Immature natural killer cell (primary cell): ENCODE results near the gene SDR42E2. TPM values are rescaled to one million over a fixed set of nuclear protein-coding genes. Genes with fewer than 3 reads are reported as not detected.
A peak's percentile ranks its signal among the peaks of the same experiment; 100 is the strongest.

ENCODE experiments used
- DNase-seq, 3 donors: peaks; one replicate each; pipeline ENCODE4 v3.0.0; 2022; ENCODE audit warnings: mixed read lengths in 1 of 3
- H3K27ac Mint-ChIP-seq, 6 donors: one replicate each; pipeline ENCODE4 v1.8.0; 2020; ENCODE audit warnings: mixed read lengths in 6 of 6, mild to moderate bottlenecking in 5 of 6, inconsistent platforms in 4 of 6, moderate library complexity in 3 of 6
- H3K27me3 Mint-ChIP-seq, 3 donors: one replicate each; pipeline ENCODE4 v1.8.0; 2020 to 2021; ENCODE audit warnings: low read depth in 3 of 3, mild to moderate bottlenecking in 3 of 3, mixed read lengths in 3 of 3, moderate library complexity in 3 of 3, inconsistent platforms in 1 of 3
- H3K36me3 Mint-ChIP-seq, 3 donors: one replicate each; pipeline ENCODE4 v1.8.0; 2020; ENCODE audit warnings: mixed read lengths in 3 of 3, inconsistent platforms in 2 of 3, mild to moderate bottlenecking in 2 of 3
- H3K4me1 Mint-ChIP-seq, 2 donors: one replicate each; pipeline ENCODE4 v1.8.0; 2020; ENCODE audit warnings: inconsistent platforms in 2 of 2, mild to moderate bottlenecking in 2 of 2, mixed read lengths in 2 of 2, moderate library complexity in 1 of 2
- H3K4me3 Mint-ChIP-seq, 5 donors: one replicate each; pipeline ENCODE4 v1.8.0; 2020; ENCODE audit warnings: mild to moderate bottlenecking in 5 of 5, mixed read lengths in 5 of 5, inconsistent platforms in 3 of 5, moderate library complexity in 3 of 5
- H3K9me3 Mint-ChIP-seq, 6 donors: one replicate each; pipeline ENCODE4 v1.8.0; 2020; ENCODE audit warnings: mild to moderate bottlenecking in 6 of 6, mixed read lengths in 6 of 6, inconsistent platforms in 4 of 6, moderate library complexity in 3 of 6
- polyA plus RNA-seq, 3 donors: library from polyadenylated mRNA; unstranded; fragments of 300-500 nt; fragmentation: Illumina TruSeq; gene quantifications; one replicate each; pipeline ENCODE4 v1.2.3, GENCODE V29; 2021

Gene SDR42E2
- polyA plus RNA-seq, 3 donors from 2014 or later = 0.47 to 0.51 TPM; not detected in 1

DNA sequence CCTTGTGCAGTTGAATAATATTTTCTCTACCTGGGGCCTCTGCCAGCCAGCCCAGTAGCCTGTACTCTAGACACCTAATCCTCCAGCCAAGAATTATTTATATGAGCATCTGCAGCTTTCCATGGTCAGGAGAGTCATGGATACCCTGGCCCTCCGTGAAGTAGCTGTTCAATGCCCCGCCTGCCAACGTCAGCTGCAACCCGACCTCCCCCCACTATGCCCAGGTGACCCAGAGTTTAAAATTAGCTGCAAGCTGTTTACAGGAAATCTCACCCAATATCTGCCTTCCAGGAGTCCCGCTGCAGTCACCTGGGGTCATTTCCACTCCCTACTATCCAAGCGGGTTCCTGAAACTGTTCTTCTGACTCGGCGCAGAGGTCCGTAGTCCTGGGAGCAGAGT is 12.3 kb downstream of the SDR42E2 start:
- DNase-seq = no peak
- Mint-ChIP-seq H3K4me1 (no peaks in the 10 kb centered on the region), H3K27ac (no peak overlapping the region), H3K4me3 (no peak overlapping the region), H3K36me3 (no peaks in the 10 kb centered on the region), H3K27me3 (peaks cover 0 to 2% (median 2%) of the 10 kb centered on the region in 3 donors), H3K9me3 (no peaks in the 10 kb centered on the region)

DNA sequence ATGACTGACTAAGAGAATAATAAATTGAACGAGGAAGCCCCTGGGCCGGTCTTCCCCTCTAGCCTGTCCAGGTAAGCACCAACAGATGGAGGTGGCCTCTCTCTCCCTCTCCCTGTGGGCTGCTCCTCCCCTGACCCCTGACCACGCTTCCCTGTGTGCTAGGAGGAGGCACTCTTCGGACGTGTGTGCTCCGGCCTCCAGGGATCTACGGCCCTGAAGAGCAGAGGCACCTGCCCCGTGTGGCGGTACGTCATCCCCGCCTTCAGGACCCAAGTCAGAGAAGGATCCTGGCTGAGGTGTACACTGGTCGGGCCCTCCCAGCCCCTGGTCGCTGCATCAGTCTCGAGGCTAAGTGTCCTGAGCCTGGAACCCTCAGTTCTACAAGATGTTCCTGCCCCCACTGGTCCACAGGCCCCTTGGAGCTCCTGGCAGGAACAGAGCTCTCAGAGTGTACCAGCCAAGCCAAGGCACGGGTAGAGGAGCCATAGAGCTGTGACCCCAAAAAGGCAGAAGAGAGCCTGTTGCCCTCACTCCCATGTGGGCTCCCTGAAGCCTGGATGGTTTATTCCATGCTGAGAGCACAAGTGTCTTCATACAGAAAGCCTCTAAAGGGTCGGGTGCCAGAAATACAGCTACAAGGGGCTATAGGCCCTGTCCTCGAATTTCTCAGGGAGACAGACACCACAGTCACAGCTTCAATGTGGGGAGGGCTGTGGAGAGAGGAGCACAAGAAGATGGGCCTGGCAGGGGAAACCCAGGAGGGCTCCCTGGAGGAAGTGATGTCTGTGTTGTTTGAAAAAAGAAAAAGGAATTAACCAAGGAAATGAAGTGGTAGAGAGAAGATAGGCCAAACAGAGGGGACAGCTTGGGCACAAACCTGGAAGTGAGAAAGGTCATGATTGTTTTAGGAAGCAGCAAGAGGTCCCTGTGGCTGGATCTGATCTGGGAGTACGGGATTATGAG is 15.9 kb downstream of the SDR42E2 start:
- H3K4me1 Mint-ChIP-seq = no peaks in the 10 kb centered on the region
- H3K36me3 Mint-ChIP-seq = peaks cover 0 to 5% (median 4%) of the 10 kb centered on the region in 3 donors
- H3K4me3 Mint-ChIP-seq = peak overlapping the region in 1 of 5 donors; percentile 33
- H3K27ac Mint-ChIP-seq = no peak overlapping the region
- no peaks in the 10 kb centered on the region for H3K9me3 Mint-ChIP-seq
- peaks cover 0 to 2% (median 0%) of the 10 kb centered on the region in 3 donors for H3K27me3 Mint-ChIP-seq
- DNase-seq = no peak

DNA sequence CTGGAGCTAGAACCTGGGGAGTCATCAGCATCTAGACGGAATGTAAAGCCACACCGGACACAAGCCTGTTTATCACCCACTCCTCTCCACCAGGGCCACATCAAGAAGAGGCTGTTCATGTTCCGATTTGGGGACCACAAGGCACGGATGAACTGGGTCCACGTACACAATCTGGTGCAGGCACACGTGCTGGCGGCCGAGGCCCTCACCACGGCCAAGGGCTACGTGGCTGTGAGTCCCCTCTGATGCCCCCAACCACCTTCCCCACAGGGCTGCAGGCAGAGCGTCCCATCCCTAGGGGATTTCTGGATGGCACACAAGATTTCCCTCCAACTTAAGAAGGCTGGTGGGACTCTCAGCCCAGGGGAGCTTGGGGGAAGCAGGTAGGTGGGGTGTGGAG is 19.1 kb downstream of the SDR42E2 start:
- Mint-ChIP-seq H3K27ac (no peak overlapping the region), H3K27me3 (peaks cover 0 to 3% (median 0%) of the 10 kb centered on the region in 3 donors), H3K9me3 (no peaks in the 10 kb centered on the region), H3K4me3 (no peak overlapping the region), H3K36me3 (peaks cover 0 to 5% (median 4%) of the 10 kb centered on the region in 3 donors), H3K4me1 (no peaks in the 10 kb centered on the region)
- DNase-seq = no peak

DNA sequence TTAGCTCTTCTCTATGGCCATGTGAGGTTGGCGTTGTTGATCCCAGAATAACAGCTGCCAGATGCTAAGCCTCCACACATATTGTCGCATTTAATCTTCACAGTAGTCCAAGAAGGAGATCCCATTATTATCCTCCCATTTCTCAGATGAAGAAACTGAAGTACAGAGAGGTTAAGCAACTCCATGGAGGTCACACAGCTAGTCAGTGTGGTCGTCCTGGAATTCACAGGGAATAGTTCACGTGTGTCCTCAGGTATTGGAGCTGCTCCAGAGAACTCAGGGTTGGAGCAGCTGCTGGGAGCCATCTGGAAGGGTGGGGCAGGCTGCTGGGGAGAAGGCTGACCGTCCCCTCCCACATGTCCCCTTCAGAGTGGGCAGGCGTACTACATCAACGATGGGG is 19.5 kb downstream of the SDR42E2 start:
- no peaks in the 10 kb centered on the region for H3K4me1 Mint-ChIP-seq
- no peak overlapping the region for H3K27ac Mint-ChIP-seq
- no peak overlapping the region for H3K4me3 Mint-ChIP-seq
- no peak for DNase-seq
- peaks cover 0 to 3% (median under 1%) of the 10 kb centered on the region in 3 donors for H3K27me3 Mint-ChIP-seq
- H3K9me3 Mint-ChIP-seq = no peaks in the 10 kb centered on the region
- H3K36me3 Mint-ChIP-seq = peaks cover 0 to 5% (median 4%) of the 10 kb centered on the region in 3 donors

DNA sequence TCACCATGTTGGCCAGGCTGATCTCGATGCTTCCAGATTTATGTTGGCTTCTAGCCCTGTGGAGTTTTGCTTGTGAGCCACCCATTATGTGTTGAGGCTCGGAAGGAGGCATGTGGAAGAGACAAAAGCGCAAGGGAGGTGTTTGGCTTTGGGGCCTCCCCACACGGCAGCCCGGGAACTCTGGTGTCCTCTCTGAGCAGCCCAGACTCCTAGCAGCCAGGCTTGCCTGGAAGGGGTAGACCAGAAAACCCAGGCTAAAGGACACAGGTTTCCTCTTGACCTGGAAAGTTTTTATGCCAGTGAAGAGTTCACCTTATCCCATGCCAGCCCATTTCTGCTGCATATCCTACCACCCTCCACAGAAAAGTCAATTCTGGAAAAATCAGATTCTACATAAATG is 21.0 kb downstream of the SDR42E2 start:
- H3K27ac Mint-ChIP-seq = no peak overlapping the region
- no peak for DNase-seq
- no peak overlapping the region for H3K4me3 Mint-ChIP-seq
- peaks cover 0 to 5% (median 4%) of the 10 kb centered on the region in 3 donors for H3K36me3 Mint-ChIP-seq
- no peaks in the 10 kb centered on the region for H3K9me3 Mint-ChIP-seq
- H3K27me3 Mint-ChIP-seq = peaks cover 0 to 2% (median 2%) of the 10 kb centered on the region in 3 donors
- peaks cover 3 to 5% of the 10 kb centered on the region in 2 donors for H3K4me1 Mint-ChIP-seq

DNA sequence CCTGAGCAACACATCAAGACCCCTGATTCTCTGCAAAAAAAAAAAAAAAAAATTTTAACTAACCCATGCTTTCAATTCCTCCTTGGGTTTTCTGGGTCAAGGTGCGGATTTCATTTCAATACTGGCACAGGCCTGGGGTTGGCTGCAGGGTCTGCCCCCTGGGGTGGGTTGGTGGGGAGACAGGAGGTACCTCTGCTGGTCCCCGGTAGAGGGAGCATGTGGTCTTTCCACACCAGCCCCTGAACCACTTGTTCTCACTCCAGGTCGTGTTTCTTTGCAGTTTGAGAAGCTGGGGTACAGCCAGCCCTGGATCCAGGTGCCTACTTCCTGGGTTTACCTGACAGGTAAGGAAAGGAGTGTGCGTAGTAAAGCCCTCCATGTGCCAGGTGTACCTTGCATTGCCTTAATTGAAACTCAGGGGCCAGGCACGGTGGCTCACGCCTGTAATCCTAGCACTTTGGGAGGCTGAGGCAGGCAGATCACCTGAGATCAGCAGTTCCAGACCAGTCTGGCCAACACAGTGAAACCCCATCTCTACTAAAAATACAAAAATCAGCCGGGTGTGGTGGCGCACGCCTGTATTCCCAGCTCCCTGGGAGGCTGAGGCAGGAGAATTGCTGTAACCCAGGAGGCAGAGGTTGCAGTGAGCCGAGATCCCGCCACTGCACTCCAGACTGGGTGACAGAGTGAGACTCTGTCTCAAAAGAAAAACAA is 21.8 kb downstream of the SDR42E2 start:
- H3K36me3 Mint-ChIP-seq = peaks cover 0 to 5% (median 4%) of the 10 kb centered on the region in 3 donors
- H3K4me3 Mint-ChIP-seq = no peak overlapping the region
- no peak overlapping the region for H3K27ac Mint-ChIP-seq
- peaks cover 10 to 12% of the 10 kb centered on the region in 2 donors for H3K4me1 Mint-ChIP-seq
- H3K27me3 Mint-ChIP-seq = peaks cover 0 to 2% (median 2%) of the 10 kb centered on the region in 3 donors
- peak in 1 of 3 donors; percentile 7 for DNase-seq
- no peaks in the 10 kb centered on the region for H3K9me3 Mint-ChIP-seq

DNA sequence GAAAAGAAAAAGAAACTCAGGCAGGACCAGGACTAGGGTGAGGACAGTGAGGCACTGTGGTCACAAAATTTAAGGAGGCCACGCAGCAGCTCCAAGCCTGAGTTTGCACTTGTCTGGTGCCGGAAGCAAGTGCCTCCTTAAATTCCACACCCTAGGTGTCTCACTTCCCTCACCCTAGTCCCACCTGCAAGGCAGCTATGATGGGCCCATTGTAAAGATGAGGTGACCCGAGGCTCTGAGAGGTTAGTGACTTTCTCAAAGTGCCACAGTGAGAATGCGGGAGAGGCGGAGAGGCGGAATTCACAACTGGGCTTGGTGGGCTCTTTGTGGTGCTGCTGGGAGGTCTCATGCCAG is 22.3 kb downstream of the SDR42E2 start:
- no peak for DNase-seq
- H3K27me3 Mint-ChIP-seq = peaks cover 0 to 2% (median 2%) of the 10 kb centered on the region in 3 donors
- peaks cover 15 to 18% of the 10 kb centered on the region in 2 donors for H3K4me1 Mint-ChIP-seq
- H3K9me3 Mint-ChIP-seq = no peaks in the 10 kb centered on the region
- no peak overlapping the region for H3K4me3 Mint-ChIP-seq
- H3K36me3 Mint-ChIP-seq = peaks cover 0 to 5% (median 4%) of the 10 kb centered on the region in 3 donors
- no peak overlapping the region for H3K27ac Mint-ChIP-seq

DNA sequence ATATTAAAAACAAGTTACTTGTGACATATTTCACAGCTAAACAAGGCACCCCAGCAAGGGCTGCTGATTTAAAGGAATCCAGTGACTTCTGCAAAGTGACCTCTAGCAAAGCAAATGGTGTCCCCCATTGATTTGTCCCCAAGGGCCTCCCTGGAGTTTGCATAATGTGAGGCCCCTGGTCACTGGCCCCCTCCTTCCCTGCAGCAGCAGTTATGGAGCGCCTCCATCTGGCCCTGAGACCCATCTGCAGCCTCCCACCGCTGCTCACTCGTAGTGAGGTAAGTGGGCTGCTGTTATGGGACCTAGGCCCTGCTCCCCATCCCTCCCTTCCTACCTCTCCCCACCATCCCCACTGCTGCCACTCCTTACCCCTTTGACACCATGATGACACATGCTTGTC is 24.2 kb downstream of the SDR42E2 start:
- Mint-ChIP-seq H3K4me1 (peaks cover 22 to 26% of the 10 kb centered on the region in 2 donors), H3K36me3 (peaks cover 0 to 4% (median 0%) of the 10 kb centered on the region in 3 donors), H3K27ac (no peak overlapping the region)

DNA sequence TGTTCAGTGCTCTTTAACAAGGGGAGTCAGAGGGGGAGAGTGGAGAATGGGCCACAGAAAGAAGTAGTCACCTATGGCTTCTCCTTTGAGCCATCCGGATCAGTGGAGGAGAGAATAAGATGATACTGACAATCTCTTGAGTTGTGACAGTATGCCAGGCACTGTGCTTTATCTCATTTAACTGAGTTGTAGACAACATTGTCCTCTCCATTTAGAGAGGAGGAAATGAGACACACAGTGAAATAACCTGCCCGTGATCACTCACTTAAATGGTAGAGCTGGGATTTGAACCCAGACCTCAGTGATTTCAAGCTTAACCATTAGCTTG is 25.9 kb downstream of the SDR42E2 start:
- peak overlapping the region; percentile 86 to 99 (median 98) for H3K27ac Mint-ChIP-seq
- no peaks in the 10 kb centered on the region for H3K9me3 Mint-ChIP-seq
- DNase-seq = no peak
- H3K27me3 Mint-ChIP-seq = peaks cover 15 to 28% (median 16%) of the 10 kb centered on the region in 3 donors
- H3K4me3 Mint-ChIP-seq = peak overlapping the region in 1 of 5 donors; percentile 15
- peaks cover 36 to 43% of the 10 kb centered on the region in 2 donors for H3K4me1 Mint-ChIP-seq
- no peaks in the 10 kb centered on the region for H3K36me3 Mint-ChIP-seq

More for the DNA sequence above, 24.2 kb downstream of the SDR42E2 start:
- H3K27me3 Mint-ChIP-seq = peaks cover 9 to 15% (median 9%) of the 10 kb centered on the region in 3 donors
- no peaks in the 10 kb centered on the region for H3K9me3 Mint-ChIP-seq
- no peak overlapping the region for H3K4me3 Mint-ChIP-seq
- no peak for DNase-seq

DNA sequence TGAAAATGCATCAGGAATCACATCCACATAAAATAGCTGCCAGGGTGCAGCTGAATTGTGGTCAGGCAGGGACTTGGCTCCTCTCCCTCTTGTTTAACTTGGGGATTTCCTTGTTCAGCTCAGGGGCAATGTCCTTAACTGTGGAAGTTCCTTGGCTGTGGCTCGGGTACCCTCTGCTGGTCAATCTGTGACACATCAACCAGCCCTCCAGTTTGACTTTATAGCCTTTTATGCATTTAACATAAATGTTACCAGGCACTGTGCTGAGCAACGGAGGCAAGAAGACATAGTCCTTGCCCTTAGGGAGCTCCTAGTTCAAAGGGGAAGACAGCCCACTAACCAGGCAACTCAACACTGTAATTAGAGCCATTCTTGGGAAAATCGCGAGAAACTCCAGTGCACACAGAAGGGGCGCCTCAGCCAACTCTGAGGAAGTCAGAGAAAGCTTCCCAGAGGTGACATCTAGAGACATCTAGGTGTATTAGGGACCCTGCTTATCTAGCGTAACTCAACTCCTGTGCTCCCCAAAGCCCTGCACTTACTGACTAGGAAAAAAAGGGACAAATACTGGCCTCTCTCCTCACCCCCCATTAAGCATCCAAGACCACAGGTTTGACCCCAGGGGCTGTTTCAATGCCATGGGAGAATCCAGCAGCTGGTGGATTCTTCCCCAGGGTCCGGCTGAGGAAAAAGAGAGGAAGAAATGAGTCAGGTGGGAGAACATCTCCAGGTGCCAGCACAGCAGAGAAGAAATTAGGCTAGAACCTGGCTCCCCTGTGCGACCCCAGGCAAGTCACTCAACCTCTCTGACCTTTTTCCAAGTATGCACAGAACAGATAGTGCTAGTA is 26.5 kb downstream of the SDR42E2 start:
- H3K4me3 Mint-ChIP-seq = peak overlapping the region; percentile 91 to 97 (median 93)
- H3K36me3 Mint-ChIP-seq = no peaks in the 10 kb centered on the region
- H3K4me1 Mint-ChIP-seq = peaks cover 42 to 49% of the 10 kb centered on the region in 2 donors
- H3K27me3 Mint-ChIP-seq = peaks cover 16 to 28% (median 19%) of the 10 kb centered on the region in 3 donors
- H3K9me3 Mint-ChIP-seq = no peaks in the 10 kb centered on the region
- DNase-seq = peak; percentile 56 to 70 (median 62)
- H3K27ac Mint-ChIP-seq = peak overlapping the region; percentile 97 to 99 (median 98)

DNA sequence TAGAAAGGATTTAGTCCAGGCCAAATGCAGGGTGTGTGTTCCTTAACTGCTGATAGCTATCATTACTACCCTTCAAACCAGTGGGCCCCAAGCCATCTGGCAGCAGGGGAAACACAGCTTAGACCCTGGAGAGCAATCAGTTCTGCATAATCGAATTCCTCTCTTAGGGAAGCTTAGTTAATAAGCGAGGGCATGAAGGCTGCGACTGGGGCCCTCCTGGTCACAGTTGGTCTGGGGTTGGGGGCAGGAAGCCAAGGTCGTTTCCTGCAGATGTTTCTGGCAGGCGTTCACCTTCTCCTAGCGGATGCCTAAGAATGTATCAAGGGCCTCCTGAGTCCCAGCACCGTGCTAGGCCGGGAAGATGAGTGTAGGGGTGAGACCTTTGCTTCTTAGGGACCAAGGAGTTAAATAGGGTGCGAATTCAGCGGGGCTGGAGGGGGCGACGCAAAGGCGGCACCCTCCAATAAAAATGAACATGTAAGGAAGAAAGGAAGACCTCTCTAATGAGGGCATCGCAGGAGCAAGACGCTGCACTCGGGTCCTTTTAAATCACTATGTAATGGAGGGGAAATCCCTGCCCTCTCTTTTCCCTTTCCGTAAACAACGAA is 27.3 kb downstream of the SDR42E2 start:
- peaks cover 47 to 57% of the 10 kb centered on the region in 2 donors for H3K4me1 Mint-ChIP-seq
- no peaks in the 10 kb centered on the region for H3K9me3 Mint-ChIP-seq
- H3K27me3 Mint-ChIP-seq = peaks cover 14 to 28% (median 23%) of the 10 kb centered on the region in 3 donors
- no peak for DNase-seq
- peak overlapping the region; percentile 91 to 97 (median 93) for H3K4me3 Mint-ChIP-seq
- no peaks in the 10 kb centered on the region for H3K36me3 Mint-ChIP-seq
- peak overlapping the region; percentile 97 to 99 (median 98) for H3K27ac Mint-ChIP-seq

DNA sequence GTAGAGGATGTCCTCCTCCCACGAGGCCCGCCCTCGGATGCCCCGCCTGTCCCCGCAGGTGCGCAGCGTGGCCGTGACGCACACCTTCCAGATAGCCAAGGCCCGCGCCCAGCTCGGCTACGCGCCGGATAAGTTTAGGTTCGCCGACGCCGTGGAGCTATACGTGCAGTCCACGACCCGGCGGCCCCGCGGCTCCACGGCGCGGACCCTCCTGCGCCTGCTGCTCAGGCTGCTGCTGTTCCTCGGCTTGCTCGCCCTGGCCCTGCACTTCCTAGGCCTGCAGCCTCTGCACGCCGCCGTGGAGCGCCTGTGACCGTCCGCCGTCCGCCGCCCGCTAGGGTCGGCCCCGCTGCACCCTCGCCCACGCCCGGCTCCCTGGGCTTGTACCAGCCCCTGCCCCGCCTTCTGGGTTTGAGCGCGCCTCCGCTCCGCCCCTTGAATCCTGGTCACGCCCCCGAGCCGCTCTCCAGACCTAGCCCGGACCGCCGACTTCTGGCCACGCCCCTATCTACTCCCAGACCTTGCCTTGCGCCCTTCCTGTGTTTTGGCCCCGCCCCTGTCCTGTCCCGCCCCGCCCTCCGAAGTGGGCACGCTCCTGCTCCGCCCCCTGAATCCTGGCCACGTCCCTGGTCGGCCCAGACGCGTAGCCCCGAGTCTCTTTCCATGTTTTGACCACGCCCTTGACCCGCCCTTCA is 27.9 kb downstream of the SDR42E2 start:
- no peaks in the 10 kb centered on the region for H3K9me3 Mint-ChIP-seq
- H3K4me1 Mint-ChIP-seq = peaks cover 54 to 63% of the 10 kb centered on the region in 2 donors
- no peak for DNase-seq
- H3K27ac Mint-ChIP-seq = peak overlapping the region; percentile 97 to 99 (median 98)
- peaks cover 14 to 34% (median 30%) of the 10 kb centered on the region in 3 donors for H3K27me3 Mint-ChIP-seq
- H3K36me3 Mint-ChIP-seq = no peaks in the 10 kb centered on the region
- H3K4me3 Mint-ChIP-seq = peak overlapping the region; percentile 91 to 97 (median 93)
